Endothelial cell of umbilical vein (primary cell): ENCODE data around the gene AP1G2.

ENCODE experiments used
- CTCF ChIP-seq, 2 donors: IDR thresholded peaks; 1 replicate in 1 of 2; 2 replicates in 1 of 2; pipeline ENCODE4 v1.5.1; 2011; ENCODE audit warnings: low read length in 2 of 2, mild to moderate bottlenecking in 2 of 2, moderate library complexity in 2 of 2, control low read depth in 1 of 2, inconsistent platforms in 1 of 2, low read depth in 1 of 2; ENCODE audit not compliant: insufficient read depth in 1 of 2; ENCODE audit errors: extremely low read depth in 1 of 2
- POLR2A ChIP-seq: IDR thresholded peaks from 2 replicates; pipeline ENCODE4 v1.6.1; 2012; ENCODE audit warnings: low read depth, mild to moderate bottlenecking, control low read depth, low read length

- TF ChIP-seq POLR2A: no peak
- no peak for TF ChIP-seq CTCF (IDR thresholded peaks at IDR 0.05; ENCODE audit: extremely low read depth in 1 of 2, insufficient read depth in 1 of 2, low read depth in 1 of 2, low read length in 2 of 2)
These were observed 46.8 kb upstream of the AP1G2 start for GRCh38 chr14:23614395-23614828.
